Neural progenitor cell (in vitro differentiated cells): ENCODE data around the gene QRICH1. TPM values are rescaled to one million over a fixed set of nuclear protein-coding genes. Genes with fewer than 3 reads are reported as not detected.
A peak's percentile ranks its signal among the peaks of the same experiment; 100 is the strongest.

Experiments used
- DNase-seq: peaks from one replicate; pipeline ENCODE4 v3.0.0-alpha.2; 2016; ENCODE audit warnings: low spot score
- H2AFZ ChIP-seq: fragments of 200-600 bp; sonication (generic); replicated peaks from 2 replicates; pipeline ENCODE4 v1.6.1; 2016; ENCODE audit warnings: antibody characterized with exemption
- H3F3A ChIP-seq: fragments of 200-600 bp; sonication (generic); 2 replicates; pipeline ENCODE4 v1.6.1; 2016; ENCODE audit warnings: antibody characterized with exemption, low read depth
- H3K27ac ChIP-seq: fragments of 200-600 bp; sonication (generic); 2 replicates; pipeline ENCODE4 v1.5.1; 2016; ENCODE audit warnings: mild to moderate bottlenecking
- H3K27me3 ChIP-seq: fragments of 200-600 bp; sonication (generic); 2 replicates; pipeline ENCODE4 v1.6.1; 2016; ENCODE audit warnings: mild to moderate bottlenecking, moderate library complexity
- H3K36me3 ChIP-seq: fragments of 200-600 bp; sonication (generic); 2 replicates; pipeline ENCODE4 v1.5.1; 2016
- H3K4me1 ChIP-seq: fragments of 200-600 bp; sonication (generic); 2 replicates; pipeline ENCODE4 v1.6.1; 2016; ENCODE audit warnings: mixed run types
- H3K4me2 ChIP-seq: fragments of 200-600 bp; sonication (generic); 2 replicates; pipeline ENCODE4 v1.6.1; 2016
- H3K4me3 ChIP-seq: fragments of 200-600 bp; sonication (generic); 2 replicates; pipeline ENCODE4 v1.5.1; 2016
- H3K79me2 ChIP-seq: fragments of 200-600 bp; sonication (generic); 2 replicates; pipeline ENCODE4 v1.6.1; 2016; ENCODE audit warnings: low read depth
- H3K9ac ChIP-seq: fragments of 200-600 bp; sonication (generic); 2 replicates; pipeline ENCODE4 v1.6.1; 2016
- H3K9me3 ChIP-seq: fragments of 200-600 bp; sonication (generic); 2 replicates; pipeline ENCODE4 v1.5.1; 2016; ENCODE audit warnings: low read depth
- H4K20me1 ChIP-seq: fragments of 200-600 bp; sonication (generic); 2 replicates; pipeline ENCODE4 v1.6.1; 2016; ENCODE audit warnings: low read depth
- H3K27ac Mint-ChIP-seq: 3 replicates; pipeline ENCODE4 v1.8.0; 2021; ENCODE audit warnings: mixed read lengths
- H3K27me3 Mint-ChIP-seq: 2 replicates; pipeline ENCODE4 v1.8.0; 2022; ENCODE audit warnings: low read depth, mild to moderate bottlenecking, inconsistent platforms, moderate library complexity, mixed read lengths; ENCODE audit not compliant: insufficient read depth
- H3K36me3 Mint-ChIP-seq: 3 replicates; pipeline ENCODE4 v1.8.0; 2021; ENCODE audit warnings: mixed read lengths
- H3K4me1 Mint-ChIP-seq: 3 replicates; pipeline ENCODE4 v1.8.0; 2021; ENCODE audit warnings: mixed read lengths
- H3K4me3 Mint-ChIP-seq: 3 replicates; pipeline ENCODE4 v1.8.0; 2021; ENCODE audit warnings: mild to moderate bottlenecking, moderate library complexity, mixed read lengths
- H3K9me3 Mint-ChIP-seq: 3 replicates; pipeline ENCODE4 v1.8.0; 2020; ENCODE audit warnings: mixed read lengths
- EZH2 ChIP-seq: fragments of 200-600 bp; sonication (generic); IDR thresholded peaks from 2 replicates; pipeline ENCODE4 v1.6.1; 2017; ENCODE audit warnings: antibody characterized with exemption, mild to moderate bottlenecking, moderate library complexity
- EZH2phosphoT487 ChIP-seq: fragments of 200-600 bp; sonication (generic); IDR thresholded peaks from 2 replicates; pipeline ENCODE4 v1.6.1; 2017; ENCODE audit warnings: antibody characterized with exemption
- total RNA-seq: library from RNA; depleted of rRNA; stranded (reverse); fragments of >200 nt; gene quantifications from 2 replicates; pipeline ENCODE4 v1.2.3, GENCODE V29; 2015; ENCODE audit warnings: low replicate concordance
- TF ChIP-seq, protein P1 (sequence below): fragments of 200-600 bp; sonication (generic); IDR thresholded peaks from 2 replicates; pipeline ENCODE4 v1.5.1; 2017; ENCODE audit warnings: antibody characterized with exemption, mild to moderate bottlenecking

Gene QRICH1
- total RNA-seq, 1 donor from 2014 or later, result 167 TPM

DNA sequence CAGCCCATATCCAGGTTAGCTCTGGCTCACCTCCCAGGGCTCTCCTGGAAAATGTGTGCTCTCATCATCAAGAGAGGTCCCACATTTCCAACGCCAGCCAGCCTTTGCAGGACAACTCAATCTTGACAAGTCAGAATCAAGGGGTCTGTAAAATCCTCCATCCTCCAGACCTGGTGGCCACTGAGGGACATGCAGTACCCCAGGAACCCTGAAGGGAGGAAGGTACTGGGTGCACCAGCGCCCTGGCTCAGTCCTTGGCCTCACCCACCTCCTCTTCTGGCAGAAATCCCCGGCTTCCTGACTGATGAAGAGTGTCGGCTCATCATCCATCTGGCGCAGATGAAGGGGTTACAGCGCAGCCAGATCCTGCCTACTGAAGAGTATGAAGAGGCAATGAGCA, 92.7 kb downstream of the QRICH1 start:
- H3K36me3 Mint-ChIP-seq, result peaks cover 2% of the 10 kb centered on the region
- peaks cover 12% of the 10 kb centered on the region for H3F3A ChIP-seq
- no peak overlapping the region for H3K27ac ChIP-seq
- H3K36me3 ChIP-seq, result no peaks in the 10 kb centered on the region
- peaks cover 23% of the 10 kb centered on the region for H3K4me1 Mint-ChIP-seq
- peaks cover 26% of the 10 kb centered on the region for H3K4me1 ChIP-seq
- H3K9me3 ChIP-seq, result no peaks in the 10 kb centered on the region
- TF ChIP-seq, protein P1, sequence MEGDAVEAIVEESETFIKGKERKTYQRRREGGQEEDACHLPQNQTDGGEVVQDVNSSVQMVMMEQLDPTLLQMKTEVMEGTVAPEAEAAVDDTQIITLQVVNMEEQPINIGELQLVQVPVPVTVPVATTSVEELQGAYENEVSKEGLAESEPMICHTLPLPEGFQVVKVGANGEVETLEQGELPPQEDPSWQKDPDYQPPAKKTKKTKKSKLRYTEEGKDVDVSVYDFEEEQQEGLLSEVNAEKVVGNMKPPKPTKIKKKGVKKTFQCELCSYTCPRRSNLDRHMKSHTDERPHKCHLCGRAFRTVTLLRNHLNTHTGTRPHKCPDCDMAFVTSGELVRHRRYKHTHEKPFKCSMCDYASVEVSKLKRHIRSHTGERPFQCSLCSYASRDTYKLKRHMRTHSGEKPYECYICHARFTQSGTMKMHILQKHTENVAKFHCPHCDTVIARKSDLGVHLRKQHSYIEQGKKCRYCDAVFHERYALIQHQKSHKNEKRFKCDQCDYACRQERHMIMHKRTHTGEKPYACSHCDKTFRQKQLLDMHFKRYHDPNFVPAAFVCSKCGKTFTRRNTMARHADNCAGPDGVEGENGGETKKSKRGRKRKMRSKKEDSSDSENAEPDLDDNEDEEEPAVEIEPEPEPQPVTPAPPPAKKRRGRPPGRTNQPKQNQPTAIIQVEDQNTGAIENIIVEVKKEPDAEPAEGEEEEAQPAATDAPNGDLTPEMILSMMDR, result no peak
- no peak for TF ChIP-seq EZH2
- H3K4me2 ChIP-seq, result no peak overlapping the region
- H3K9ac ChIP-seq, result no peak overlapping the region
- peaks cover 26% of the 10 kb centered on the region for H4K20me1 ChIP-seq
- no peak overlapping the region for H3K27ac Mint-ChIP-seq
- H3K27me3 ChIP-seq, result no peaks in the 10 kb centered on the region
- no peaks in the 10 kb centered on the region for H3K9me3 Mint-ChIP-seq
- H3K27me3 Mint-ChIP-seq, result peaks cover 10% of the 10 kb centered on the region
- no peak overlapping the region for H3K4me3 Mint-ChIP-seq
- no peaks in the 10 kb centered on the region for H3K79me2 ChIP-seq
- no peak overlapping the region for H3K4me3 ChIP-seq
- H2AFZ ChIP-seq, result no peak overlapping the region
- no peak for DNase-seq

DNA sequence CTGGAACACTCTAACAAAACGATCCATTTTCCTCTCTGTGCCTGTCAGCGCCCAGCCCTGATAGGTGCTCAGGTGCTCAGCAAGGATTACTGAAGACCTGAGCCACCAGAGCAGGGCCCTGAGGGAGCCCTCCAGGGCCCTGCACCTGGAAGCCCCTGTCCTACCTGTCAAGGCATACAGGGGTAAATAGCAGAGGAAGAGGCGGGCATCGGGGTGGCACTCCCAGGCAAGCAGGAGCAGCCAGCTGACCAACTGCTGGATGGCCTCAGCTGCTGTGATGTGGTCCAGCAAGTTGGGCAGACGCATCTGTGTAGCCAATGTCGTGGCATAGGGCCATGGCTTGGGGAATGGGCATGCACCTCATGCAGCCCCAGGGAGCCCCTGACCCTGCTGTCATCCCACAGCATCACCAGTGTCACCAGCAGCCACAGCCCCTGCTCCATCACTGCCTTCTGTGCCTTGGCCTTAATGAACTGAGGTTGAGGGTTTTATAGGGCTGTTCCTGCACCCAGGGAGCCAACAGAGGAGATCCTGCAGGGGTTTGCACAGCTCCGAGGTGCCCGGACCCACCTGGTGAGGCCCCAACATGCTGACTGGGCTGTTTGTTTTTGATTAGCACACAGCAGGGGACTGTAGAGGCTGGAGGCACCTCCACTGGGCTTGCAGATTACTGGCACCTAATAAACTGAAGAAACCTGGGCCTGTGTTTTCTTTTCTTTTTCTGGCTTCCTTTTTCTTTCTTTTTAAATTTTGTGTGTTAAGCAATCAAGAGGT, 94.6 kb downstream of the QRICH1 start:
- peaks cover 26% of the 10 kb centered on the region for H3K4me1 ChIP-seq
- H3K27ac ChIP-seq, result peak overlapping the region; percentile 39
- Mint-ChIP-seq H3K4me3 (no peak overlapping the region), H3K36me3 (peaks cover 11% of the 10 kb centered on the region), H3K4me1 (peaks cover 23% of the 10 kb centered on the region), H3K9me3 (no peaks in the 10 kb centered on the region), H3K27ac (peak overlapping the region; percentile 87), H3K27me3 (peaks cover 10% of the 10 kb centered on the region)
- no peaks in the 10 kb centered on the region for H3K27me3 ChIP-seq
- H3K9me3 ChIP-seq, result no peaks in the 10 kb centered on the region
- no peaks in the 10 kb centered on the region for H3K36me3 ChIP-seq
- H2AFZ ChIP-seq, result no peak overlapping the region
- DNase-seq, result no peak
- H3K79me2 ChIP-seq, result no peaks in the 10 kb centered on the region
- peaks cover 12% of the 10 kb centered on the region for H3F3A ChIP-seq
- H3K4me3 ChIP-seq, result no peak overlapping the region
- peak overlapping the region; percentile 19 for H3K4me2 ChIP-seq
- no peak for TF ChIP-seq EZH2
- TF ChIP-seq, protein P1, result no peak
- no peak for TF ChIP-seq EZH2phosphoT487
- peaks cover 26% of the 10 kb centered on the region for H4K20me1 ChIP-seq
- H3K9ac ChIP-seq, result no peak overlapping the region

DNA sequence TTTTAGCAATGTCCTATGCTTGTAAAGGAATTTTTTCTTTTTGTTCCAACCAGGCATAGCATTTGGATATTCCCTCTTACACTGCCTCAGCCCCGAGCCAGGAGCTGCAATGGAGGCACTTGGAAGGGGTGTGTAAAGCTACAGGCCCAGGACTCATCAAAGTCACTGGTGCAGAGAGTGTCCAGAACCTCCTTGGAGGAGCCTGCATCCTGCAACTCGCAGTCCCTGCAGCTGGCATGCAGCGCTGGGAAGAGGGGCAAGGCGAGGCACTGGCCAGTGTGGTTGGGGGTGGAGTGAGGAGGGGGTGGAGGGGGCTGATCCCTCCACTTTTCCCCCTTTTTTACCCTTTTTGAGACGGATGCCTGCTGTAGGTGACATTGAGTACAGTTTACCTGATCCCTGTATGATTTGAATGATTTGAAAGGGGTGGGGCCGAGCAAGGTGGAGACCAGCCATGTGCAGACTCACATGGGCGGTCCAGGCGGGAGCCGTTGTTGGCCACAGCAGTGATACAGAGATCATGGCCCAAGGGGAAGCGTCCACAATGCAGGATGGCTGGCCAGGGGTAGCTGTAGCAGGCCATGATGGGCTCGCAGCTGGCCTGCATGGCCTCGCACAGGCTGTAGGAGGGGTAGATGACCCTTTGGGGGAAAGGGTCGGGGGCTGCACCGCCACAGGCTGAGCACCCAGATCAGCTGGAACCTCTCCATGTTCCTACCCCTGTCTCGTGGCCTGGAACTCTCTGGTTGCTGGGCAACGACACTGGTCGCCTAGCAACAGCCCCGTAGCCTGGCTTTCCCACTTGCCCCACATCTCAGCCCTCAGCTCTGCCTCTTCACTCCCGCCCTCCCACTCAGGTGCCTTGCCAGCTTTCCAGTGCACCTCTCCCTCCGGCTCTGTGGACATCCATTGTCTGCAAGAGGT, 95.9 kb downstream of the QRICH1 start:
- H3K9me3 ChIP-seq, result no peaks in the 10 kb centered on the region
- no peak overlapping the region for H3K27ac ChIP-seq
- peaks cover 26% of the 10 kb centered on the region for H3K4me1 ChIP-seq
- Mint-ChIP-seq H3K27ac (peak overlapping the region; percentile 78), H3K27me3 (peaks cover 8% of the 10 kb centered on the region), H3K9me3 (no peaks in the 10 kb centered on the region), H3K36me3 (peaks cover 11% of the 10 kb centered on the region), H3K4me1 (peaks cover 23% of the 10 kb centered on the region), H3K4me3 (peak overlapping the region; percentile 63)
- H2AFZ ChIP-seq, result no peak overlapping the region
- no peak for TF ChIP-seq EZH2phosphoT487
- TF ChIP-seq, protein P1, result no peak
- no peak for TF ChIP-seq EZH2
- DNase-seq, result peak; percentile 71
- peaks cover under 1% of the 10 kb centered on the region for H3K79me2 ChIP-seq
- no peak overlapping the region for H3K9ac ChIP-seq
- H3F3A ChIP-seq, result peaks cover 12% of the 10 kb centered on the region
- no peaks in the 10 kb centered on the region for H3K27me3 ChIP-seq
- no peaks in the 10 kb centered on the region for H3K36me3 ChIP-seq
- H4K20me1 ChIP-seq, result peaks cover 26% of the 10 kb centered on the region
- H3K4me3 ChIP-seq, result no peak overlapping the region
- H3K4me2 ChIP-seq, result peak overlapping the region; percentile 38
